ENCODE measurements around the gene BHLHA9.
A peak's percentile ranks its signal among the peaks of the same experiment; 100 is the strongest.

BHLHA9 gene

GRCh38 chr17:1264196-1264595, 6.0 kb upstream of the BHLHA9 start:
- no peak overlapping the region for H3K4me3 ChIP-seq (ENCODE audit: low read depth, low read length)
- no peak for TF ChIP-seq CTCF (IDR thresholded peaks at IDR 0.05; ENCODE audit: control insufficient read depth, extremely low read depth, insufficient read depth)
- DNase-seq (ENCODE audit: low read depth): no peak

- no peak for DNase-seq (ENCODE audit: low read depth)
- H3K4me3 ChIP-seq (ENCODE audit: low read depth, low read length): peak overlapping the region; percentile 78
- no peak for TF ChIP-seq CTCF (IDR thresholded peaks at IDR 0.05; ENCODE audit: control insufficient read depth, extremely low read depth, insufficient read depth)
These were observed 2.7 kb upstream of the BHLHA9 start for GRCh38 chr17:1267471-1267943.

- no peak for DNase-seq (ENCODE audit: low read depth)
- H3K4me3 ChIP-seq (ENCODE audit: low read depth, low read length): no peak overlapping the region
- no peak for TF ChIP-seq CTCF (IDR thresholded peaks at IDR 0.05; ENCODE audit: control insufficient read depth, extremely low read depth, insufficient read depth)
These were observed 783 bp downstream of the BHLHA9 start for GRCh38 chr17:1271030-1271423.

- no peak for TF ChIP-seq CTCF (IDR thresholded peaks at IDR 0.05; ENCODE audit: control insufficient read depth, extremely low read depth, insufficient read depth)
- no peak for DNase-seq (ENCODE audit: low read depth)
- H3K4me3 ChIP-seq (ENCODE audit: low read depth, low read length): no peak overlapping the region
These were observed 1.2 kb downstream of the BHLHA9 start for GRCh38 chr17:1271441-1271840.

GRCh38 chr17:1272701-1273100, 2.5 kb downstream of the BHLHA9 start:
- H3K4me3 ChIP-seq (ENCODE audit: low read depth, low read length): no peak overlapping the region
- no peak for DNase-seq (ENCODE audit: low read depth)
- TF ChIP-seq CTCF (IDR thresholded peaks at IDR 0.05; ENCODE audit: control insufficient read depth, extremely low read depth, insufficient read depth): no peak

- H3K4me3 ChIP-seq (ENCODE audit: low read depth, low read length): no peak overlapping the region
- no peak for TF ChIP-seq CTCF (IDR thresholded peaks at IDR 0.05; ENCODE audit: control insufficient read depth, extremely low read depth, insufficient read depth)
- no peak for DNase-seq (ENCODE audit: low read depth)
These were observed 3.4 kb downstream of the BHLHA9 start for GRCh38 chr17:1273492-1274244.

- no peak for TF ChIP-seq CTCF (IDR thresholded peaks at IDR 0.05; ENCODE audit: control insufficient read depth, extremely low read depth, insufficient read depth)
- DNase-seq (ENCODE audit: low read depth): no peak
- no peak overlapping the region for H3K4me3 ChIP-seq (ENCODE audit: low read depth, low read length)
These were observed 4.0 kb downstream of the BHLHA9 start for GRCh38 chr17:1274245-1274608.

Data from LNCaP clone FGC (cell line).